IPS-15b (cell line): Measurements from ENCODE around the gene GAMT.
A peak's percentile ranks its signal among the peaks of the same experiment; 100 is the strongest.

ENCODE experiments used
- H3K27me3 ChIP-seq: one replicate; pipeline ENCODE4 v1.6.1; 2013; ENCODE audit warnings: low read length; ENCODE audit not compliant: control insufficient read depth, insufficient read depth
- H3K36me3 ChIP-seq: one replicate; pipeline ENCODE4 v1.6.1; 2013; ENCODE audit warnings: low read length; ENCODE audit not compliant: control insufficient read depth, insufficient read depth
- H3K4me1 ChIP-seq: one replicate; pipeline ENCODE4 v1.6.1; 2013; ENCODE audit warnings: mild to moderate bottlenecking, low read length; ENCODE audit not compliant: control insufficient read depth, insufficient read depth
- H3K4me3 ChIP-seq: one replicate; pipeline ENCODE4 v1.5.1; 2013; ENCODE audit warnings: low read depth, low read length
- H3K9ac ChIP-seq: one replicate; pipeline ENCODE4 v1.6.1; 2013; ENCODE audit warnings: low read depth, mild to moderate bottlenecking, low read length
- H3K9me3 ChIP-seq: one replicate; pipeline ENCODE4 v1.6.1; 2013; ENCODE audit warnings: mild to moderate bottlenecking, low read length; ENCODE audit not compliant: control insufficient read depth, insufficient read depth

Gene GAMT

DNA sequence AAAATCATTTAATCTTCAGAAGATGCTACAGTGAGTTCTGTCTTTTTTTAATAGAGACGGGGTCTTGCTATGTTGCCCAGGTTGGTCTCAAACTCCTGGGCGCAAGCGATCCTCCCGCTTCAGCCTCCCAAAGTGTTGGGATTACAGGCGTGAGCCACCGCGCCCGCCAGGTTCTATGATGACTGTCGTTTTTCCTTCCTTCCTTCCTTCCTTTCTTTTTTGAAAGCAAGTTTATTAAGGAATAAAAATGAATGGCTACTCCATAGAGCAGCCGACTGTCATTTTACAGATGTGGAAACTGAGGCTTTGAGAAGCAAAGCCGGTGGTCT lies 511 bp upstream of the GAMT start:
- peak overlapping the region; percentile 52 for H3K4me3 ChIP-seq
- H3K27me3 ChIP-seq = no peaks in the 10 kb centered on the region
- no peak overlapping the region for H3K9ac ChIP-seq
- H3K9me3 ChIP-seq = no peaks in the 10 kb centered on the region
- H3K36me3 ChIP-seq = peaks cover 6% of the 10 kb centered on the region
- no peaks in the 10 kb centered on the region for H3K4me1 ChIP-seq

DNA sequence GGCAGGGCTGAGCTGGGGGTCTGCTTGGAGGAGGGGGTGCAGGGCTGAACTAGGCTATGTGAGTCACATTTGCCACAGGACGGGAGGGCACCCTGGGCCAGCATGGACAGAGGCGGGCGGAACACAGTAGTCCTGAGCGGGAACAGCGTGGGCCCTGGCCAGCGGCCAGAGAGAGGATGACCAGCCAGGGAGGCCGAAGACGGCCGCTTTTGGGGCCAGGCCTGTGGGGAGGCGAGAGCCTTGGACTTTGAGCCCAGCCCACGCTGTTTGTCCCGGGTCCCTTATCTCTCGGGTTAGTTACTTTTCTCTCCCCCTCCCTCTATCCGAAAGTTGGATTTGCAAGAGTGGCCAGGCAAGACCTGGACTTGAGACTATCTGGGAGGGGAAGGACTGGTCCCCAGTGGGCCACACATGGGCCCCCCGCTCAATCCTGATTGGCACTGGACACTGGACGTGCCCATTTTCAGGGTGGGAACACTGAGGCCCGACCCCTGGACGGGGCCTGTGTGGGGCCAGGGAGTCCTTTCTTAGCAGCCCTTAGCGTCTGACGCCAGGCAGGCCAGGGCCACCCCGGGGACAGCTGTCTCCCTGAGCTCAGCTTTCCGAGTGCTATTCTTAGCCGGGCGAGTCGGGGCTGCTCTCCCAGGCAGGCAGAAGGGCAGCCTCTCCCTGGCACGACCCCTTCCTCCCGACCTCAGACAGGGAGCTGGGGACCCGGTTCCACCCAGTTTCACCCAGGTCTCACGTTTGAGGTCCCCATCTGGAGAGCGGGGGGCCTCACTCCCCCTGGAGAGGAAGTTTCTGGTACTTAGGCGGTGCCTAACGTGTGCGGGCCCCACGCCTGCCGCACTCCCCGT lies 833 bp downstream of the GAMT start:
- Histone ChIP-seq H3K4me1 (no peaks in the 10 kb centered on the region), H3K9ac (no peak overlapping the region), H3K4me3 (peak overlapping the region; percentile 52), H3K36me3 (peaks cover 6% of the 10 kb centered on the region), H3K27me3 (no peaks in the 10 kb centered on the region), H3K9me3 (no peaks in the 10 kb centered on the region)

DNA sequence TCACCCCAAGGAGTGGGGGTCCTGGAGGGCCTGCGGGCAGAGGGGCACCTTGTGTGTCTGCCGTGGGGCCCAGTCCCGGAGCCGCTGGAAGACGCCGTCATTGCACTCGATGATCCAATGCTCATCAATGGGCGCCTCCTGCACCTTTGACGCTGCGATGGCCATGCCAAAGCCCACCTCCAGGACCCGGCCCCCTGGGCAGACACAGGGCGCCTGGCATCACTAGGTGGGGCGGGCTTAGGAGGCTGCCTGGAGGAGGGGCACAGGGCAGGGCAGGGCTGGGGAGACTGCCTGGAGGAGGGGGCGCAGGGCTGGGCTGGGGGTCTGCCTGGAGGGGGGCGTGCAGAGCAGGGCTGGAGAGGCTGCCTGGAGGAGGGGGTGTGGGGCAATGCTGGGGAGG lies 1.6 kb downstream of the GAMT start:
- Histone ChIP-seq H3K4me1 (no peaks in the 10 kb centered on the region), H3K9me3 (no peaks in the 10 kb centered on the region), H3K9ac (no peak overlapping the region), H3K27me3 (no peaks in the 10 kb centered on the region), H3K4me3 (no peak overlapping the region), H3K36me3 (peaks cover 10% of the 10 kb centered on the region)

DNA sequence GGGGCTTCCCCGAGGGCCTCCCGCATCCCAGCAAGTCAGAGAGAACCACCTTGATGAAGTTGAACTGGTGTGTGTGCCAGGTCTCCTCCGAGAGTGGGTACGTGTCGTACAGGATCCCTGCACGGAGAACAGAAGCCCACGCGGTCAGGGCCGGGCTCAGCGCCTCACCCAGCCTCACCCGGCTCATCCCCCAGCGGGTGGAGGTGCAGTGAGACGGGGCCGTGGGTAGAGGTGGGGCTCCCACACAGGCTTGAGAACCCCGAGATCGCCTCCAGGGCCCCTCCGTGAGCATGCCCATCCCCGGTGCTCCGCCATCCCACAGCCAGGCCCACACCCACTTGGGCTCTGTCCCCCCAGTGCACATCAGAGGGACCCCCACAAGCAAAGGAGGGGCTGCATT lies 2.3 kb downstream of the GAMT start:
- Histone ChIP-seq H3K27me3 (no peaks in the 10 kb centered on the region), H3K36me3 (peaks cover 10% of the 10 kb centered on the region), H3K9ac (no peak overlapping the region), H3K9me3 (no peaks in the 10 kb centered on the region), H3K4me1 (no peaks in the 10 kb centered on the region), H3K4me3 (no peak overlapping the region)

DNA sequence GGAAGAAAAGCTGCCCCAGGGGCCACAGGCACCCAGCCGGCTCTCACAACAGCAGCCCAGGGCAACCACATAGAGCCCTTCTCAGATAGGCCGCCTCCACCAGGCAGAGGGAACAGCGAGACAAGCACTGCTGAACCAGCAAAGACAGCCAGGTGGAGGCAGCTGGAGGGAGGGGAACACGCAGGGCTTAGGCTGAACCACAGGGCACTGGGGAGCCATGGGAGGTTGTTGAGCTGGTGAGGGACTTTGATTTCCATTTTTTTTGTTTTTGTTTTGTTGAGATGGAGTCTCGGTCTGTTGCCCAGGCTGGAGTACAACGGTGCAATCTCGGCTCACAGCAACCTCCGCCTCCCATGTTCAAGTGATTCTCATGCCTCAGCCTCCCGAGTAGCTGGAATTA lies 3.5 kb downstream of the GAMT start:
- Histone ChIP-seq H3K9me3 (no peaks in the 10 kb centered on the region), H3K9ac (no peak overlapping the region), H3K36me3 (peaks cover 22% of the 10 kb centered on the region), H3K4me3 (no peak overlapping the region), H3K4me1 (no peaks in the 10 kb centered on the region), H3K27me3 (no peaks in the 10 kb centered on the region)

DNA sequence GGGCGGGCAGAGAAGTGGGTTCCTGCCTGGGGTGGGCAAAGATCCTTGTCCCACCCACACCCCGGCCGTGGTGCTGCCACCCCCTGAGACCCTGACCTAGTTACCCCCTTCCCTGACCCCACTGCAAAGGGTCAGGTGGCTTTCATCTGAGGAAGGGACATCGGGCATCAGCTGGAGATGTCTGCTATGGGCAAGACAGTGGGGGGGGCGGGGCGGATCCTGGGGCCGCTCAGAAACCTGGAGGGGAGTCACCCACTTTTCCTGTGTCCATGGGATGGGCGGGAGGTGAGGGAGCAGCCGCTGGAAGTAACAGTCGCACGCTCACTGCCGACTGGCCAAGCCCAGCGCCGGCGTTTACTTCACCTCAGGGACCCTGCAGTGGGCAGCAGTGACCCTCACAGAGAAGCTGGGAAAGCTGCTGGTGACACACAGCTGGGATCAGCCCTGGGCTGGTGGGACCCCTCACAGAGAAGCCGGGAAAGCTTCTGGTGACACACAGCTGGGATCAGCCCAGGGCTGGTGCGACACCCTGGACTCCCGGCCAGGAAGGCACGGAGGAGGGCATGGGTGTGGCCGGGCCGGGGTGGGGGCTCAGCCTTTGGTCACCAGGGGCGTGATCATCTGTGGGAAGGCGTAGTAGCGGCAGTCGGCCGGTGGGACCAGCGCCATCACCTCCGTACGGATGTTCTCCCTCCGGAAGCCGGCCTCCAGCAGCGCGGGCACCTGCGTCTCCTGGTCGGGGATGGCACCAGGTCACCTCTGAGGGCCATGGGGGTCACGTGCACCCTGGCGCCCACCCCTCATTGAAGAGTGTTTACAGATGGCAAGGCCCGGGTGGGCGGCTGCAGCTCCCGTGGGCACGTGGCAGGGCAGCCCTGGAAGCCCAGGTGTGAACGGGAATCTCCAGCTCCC lies 4.3 kb downstream of the GAMT start:
- Histone ChIP-seq H3K9ac (no peak overlapping the region), H3K4me1 (no peaks in the 10 kb centered on the region), H3K4me3 (no peak overlapping the region), H3K27me3 (no peaks in the 10 kb centered on the region), H3K36me3 (peaks cover 25% of the 10 kb centered on the region), H3K9me3 (no peaks in the 10 kb centered on the region)

DNA sequence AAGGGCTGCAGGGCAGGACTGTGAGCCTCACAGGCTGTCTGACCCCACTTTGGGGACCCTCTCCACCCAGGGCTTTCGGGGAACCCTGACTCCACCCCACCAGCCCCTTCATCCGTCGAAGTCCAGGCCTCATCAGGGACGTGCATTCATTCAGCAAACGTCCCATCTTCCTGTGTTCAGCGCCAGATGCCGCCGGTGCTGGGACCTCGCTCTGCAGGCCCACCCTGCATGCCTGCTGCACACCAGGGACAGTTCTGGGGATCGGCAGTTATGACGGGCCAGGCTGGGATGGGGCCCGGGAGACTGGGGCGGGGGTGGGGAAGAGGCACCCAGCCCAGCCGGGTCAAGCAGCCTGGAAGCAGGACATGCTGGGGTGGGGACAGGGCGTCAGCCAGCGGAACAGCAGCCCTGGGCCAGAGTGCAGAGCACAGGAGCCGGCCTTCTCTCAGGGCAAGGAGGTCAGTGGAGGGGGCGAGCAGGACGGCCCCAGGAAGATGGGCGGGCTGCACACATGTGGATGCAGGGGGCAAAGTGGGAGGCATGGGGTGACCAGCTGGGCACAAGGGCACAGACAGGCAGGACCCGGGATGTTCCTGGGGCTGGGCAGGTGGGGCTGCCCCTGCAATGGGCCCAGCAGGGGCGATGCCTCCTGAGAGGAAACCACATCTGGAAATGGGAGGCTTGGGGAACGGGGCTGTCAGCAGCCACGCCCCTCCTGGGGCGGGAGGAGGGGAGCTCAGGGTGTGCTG lies 5.1 kb downstream of the GAMT start:
- Histone ChIP-seq H3K4me1 (no peaks in the 10 kb centered on the region), H3K9ac (no peak overlapping the region), H3K36me3 (peaks cover 25% of the 10 kb centered on the region), H3K9me3 (no peaks in the 10 kb centered on the region), H3K4me3 (no peak overlapping the region), H3K27me3 (no peaks in the 10 kb centered on the region)

DNA sequence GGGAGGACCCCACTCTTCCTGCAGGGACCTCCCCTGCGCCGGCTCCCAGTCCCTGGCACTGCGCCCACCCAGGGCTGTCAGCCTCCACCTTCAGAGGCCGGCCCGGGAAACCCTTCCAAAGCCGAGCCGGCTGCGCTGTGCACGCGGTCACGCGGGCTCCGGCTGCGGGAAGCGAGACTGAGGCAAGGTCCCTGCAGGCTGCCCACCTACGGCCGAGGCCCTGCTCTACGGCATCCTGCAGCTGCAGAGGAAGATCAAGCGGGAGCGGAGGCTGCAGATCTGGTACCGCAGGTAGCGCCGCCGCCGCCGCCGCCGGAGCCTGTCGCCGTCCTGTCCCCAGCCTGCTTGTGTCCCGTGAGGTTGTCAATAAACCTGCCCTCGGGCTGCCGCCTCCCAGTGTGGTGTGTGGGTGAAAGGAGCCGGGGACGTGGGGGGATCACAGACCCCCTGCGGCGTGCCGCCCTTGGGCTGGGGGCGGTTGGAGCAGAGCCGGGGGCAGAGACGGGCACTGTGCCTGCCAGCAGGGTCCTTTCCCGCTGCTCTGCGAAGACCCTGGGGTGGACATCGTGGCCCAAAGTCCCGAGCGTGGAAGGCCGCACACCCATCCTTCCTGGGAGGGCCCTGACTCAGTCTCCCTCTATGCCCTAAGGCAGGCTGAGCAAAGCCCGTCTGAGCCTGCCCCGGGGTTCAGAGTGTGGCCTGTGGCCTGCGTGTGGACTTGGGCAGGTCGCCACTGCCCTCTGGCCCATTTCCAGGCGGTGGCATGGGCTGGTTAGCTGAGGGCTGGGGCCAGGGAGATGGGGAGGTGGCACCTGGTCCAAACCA lies 5.9 kb downstream of the GAMT start:
- no peaks in the 10 kb centered on the region for H3K27me3 ChIP-seq
- H3K4me1 ChIP-seq = no peaks in the 10 kb centered on the region
- peaks cover 30% of the 10 kb centered on the region for H3K36me3 ChIP-seq
- no peaks in the 10 kb centered on the region for H3K9me3 ChIP-seq
- H3K4me3 ChIP-seq = no peak overlapping the region
- H3K9ac ChIP-seq = no peak overlapping the region

DNA sequence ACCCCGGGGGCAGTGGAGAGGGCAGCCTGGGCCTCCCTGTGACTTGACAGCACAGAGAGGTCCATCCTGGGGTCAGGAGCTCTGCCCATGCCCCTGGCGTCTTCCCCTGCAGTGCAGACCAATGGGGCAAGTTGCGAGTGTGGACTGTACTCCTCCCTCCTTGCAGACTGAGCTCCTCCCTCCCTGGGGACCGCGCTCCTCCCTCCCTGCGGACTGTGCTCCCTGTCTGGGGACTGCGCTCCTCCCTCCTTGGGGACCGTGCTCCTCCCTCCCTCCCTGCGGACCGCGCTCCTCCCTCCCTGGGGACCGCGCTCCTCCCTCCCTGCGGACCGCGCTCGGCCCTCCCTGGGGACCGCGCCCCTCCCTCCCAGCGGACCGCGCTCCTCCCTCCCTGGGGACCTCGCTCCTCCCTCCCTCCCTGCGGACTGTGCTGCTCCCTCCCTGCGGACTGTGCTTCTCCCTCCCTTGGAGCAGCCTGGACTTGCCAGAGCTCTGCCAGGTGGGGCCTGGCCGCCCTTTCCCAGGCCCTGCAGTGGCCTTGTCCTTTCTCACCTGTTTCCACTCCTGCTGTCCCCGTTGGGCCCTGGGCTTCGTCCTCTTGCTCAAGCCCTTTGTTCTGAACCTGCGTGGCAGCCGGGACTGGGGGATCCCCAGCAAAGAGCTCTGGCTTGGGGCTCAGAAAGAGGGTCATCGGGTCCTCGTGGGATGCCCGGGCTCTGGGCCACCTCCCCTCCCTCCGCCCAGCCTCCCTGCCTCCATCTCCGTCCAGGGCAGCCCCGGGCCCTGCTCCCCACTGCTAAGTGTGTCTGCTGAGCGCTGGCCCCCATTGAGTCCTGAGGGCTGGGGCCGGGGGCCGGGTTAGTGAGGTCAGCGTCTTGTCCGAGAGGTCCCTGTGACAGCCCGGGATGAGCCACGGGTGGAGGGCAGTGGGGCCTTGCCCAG lies 6.8 kb downstream of the GAMT start:
- no peak overlapping the region for H3K4me3 ChIP-seq
- H3K36me3 ChIP-seq = peaks cover 30% of the 10 kb centered on the region
- no peaks in the 10 kb centered on the region for H3K4me1 ChIP-seq
- no peaks in the 10 kb centered on the region for H3K27me3 ChIP-seq
- H3K9me3 ChIP-seq = no peaks in the 10 kb centered on the region
- H3K9ac ChIP-seq = no peak overlapping the region

DNA sequence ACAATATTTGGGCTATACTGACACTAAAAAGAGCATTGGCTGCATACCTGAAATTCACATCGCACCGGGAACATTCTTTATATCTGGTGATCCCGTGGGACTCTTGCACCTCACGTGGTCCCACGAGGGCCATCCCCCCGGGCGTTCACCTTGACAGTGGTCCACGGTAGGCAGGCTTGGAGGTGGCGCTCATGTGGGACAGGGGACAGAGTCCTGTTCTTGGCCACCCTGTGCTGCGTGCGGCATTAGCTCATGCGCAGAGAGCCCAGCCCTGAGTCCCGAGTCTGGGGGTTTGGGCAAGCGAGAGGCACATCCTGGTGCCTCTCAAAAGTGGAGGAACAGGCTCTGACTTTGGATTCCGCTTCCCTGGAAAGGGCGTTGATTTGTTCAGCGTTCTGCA lies 7.5 kb downstream of the GAMT start:
- Histone ChIP-seq H3K4me1 (no peaks in the 10 kb centered on the region), H3K36me3 (peaks cover 32% of the 10 kb centered on the region), H3K9me3 (no peaks in the 10 kb centered on the region)

More for the DNA sequence above, 7.5 kb downstream of the GAMT start:
- Histone ChIP-seq H3K4me3 (no peak overlapping the region), H3K9ac (no peak overlapping the region), H3K27me3 (no peaks in the 10 kb centered on the region)
